IPS-NIHi7 (cell line): ENCODE data around the gene GAREM2.
A peak's percentile ranks its signal among the peaks of the same experiment; 100 is the strongest.

Experiments
- DNase-seq: peaks from one replicate; pipeline ENCODE4 v3.0.0; 2012; ENCODE audit warnings: mixed read lengths; ENCODE audit errors: extremely low spot score

Gene GAREM2

DNA sequence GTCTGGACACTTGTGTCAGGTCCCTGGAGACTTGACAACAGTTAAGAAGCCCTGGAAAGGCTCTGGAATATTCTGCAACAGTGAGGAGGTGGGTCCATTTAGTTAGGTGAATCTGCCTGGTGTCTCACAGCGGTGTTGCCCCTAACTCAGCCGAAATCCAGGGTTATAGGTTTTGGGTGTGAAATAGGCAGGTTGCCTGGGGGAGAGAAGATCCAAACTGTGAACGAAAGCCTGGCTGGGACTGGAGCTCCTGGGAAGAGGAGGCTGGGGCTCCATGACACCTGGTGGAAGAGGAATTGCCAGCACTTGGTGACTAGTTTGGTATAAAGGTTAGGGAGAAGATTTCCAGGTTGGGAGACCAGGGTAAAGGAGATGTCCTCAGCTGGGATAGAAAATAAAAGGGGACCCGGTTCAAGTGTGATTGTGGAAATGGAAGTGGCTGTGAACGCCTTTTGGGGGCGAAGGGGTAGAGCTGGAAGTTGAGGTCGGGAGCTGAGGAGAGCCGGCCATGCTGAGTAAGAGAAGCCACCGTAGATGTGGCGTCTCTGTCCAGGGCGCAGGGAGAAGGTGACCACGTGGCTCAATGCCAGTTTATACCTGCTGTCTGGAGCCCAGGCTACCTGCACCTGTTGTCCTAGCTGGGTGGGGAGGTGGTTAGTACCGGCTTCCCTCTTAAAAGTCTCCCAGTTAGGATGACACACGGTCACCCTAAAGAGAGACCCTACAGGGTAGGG, 3.0 kb upstream of the GAREM2 start:
- DNase-seq, result no peak

DNA sequence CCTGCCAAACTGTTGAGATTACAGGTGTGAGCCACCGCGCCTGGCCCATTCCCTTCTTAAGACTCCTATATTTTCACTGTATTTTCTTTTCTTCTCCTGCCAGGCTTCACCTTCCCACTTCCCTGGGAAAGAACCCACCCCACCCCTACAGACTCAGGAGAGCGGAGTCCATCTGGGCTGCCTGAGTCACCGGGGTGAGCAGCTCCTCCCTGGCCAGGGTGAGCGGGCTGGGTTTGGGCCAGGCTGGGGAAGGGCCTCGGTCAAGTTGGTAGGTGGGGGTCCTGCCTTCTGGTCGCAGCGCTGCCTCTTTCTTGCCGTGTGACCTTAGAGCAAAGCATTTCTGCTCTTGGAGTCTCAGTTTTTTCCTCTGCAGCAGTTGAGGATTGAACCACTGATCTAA, 2.1 kb upstream of the GAREM2 start:
- DNase-seq, result no peak

GRCh38 chr2:26172189-26172870, 558 bp upstream of the GAREM2 start:
- no peak for DNase-seq

GRCh38 chr2:26173776-26174482, 1.0 kb downstream of the GAREM2 start:
- no peak for DNase-seq

DNA sequence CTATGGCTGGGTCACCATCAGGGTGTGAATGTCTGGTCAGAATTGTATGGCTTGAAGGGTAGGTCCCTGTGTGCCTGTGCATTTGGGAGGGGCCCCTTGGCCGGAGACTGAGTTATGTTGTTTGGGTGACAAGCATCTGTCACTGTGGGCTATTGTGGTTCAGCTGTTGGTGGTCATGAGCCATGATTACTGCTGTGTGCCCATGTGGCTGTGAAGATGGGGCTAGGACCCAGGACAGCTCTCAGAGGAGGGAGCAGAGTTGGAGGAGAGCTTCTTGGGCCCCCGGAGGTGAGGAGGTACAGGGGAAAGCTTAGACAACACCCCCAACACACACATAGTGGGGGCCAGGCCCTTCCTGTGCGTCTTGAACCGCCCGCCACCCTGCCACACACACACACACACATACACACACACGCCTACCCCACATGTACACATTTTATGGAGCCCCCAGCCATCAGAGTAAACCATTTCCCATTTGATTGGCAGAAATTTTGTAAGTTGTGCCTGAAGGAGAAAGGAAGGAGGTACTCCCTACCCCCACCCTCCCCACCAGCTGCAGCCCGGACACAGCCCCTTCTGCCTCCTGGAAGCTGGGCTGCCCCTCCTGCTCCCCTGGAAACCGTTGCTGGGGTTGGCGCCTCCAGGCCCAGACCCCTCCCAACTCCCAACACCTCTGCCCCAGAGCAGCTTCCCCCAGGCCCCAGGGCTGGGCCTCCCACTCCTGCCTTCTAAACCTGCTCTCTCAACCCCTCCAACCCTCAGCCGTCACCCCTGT, 2.0 kb downstream of the GAREM2 start:
- DNase-seq, result no peak

GRCh38 chr2:26175466-26176278, 2.8 kb downstream of the GAREM2 start:
- no peak for DNase-seq

- no peak for DNase-seq
Measured at GRCh38 chr2:26176279-26176615, 3.4 kb downstream of the GAREM2 start.

GRCh38 chr2:26177122-26177521, 4.2 kb downstream of the GAREM2 start:
- no peak for DNase-seq

DNA sequence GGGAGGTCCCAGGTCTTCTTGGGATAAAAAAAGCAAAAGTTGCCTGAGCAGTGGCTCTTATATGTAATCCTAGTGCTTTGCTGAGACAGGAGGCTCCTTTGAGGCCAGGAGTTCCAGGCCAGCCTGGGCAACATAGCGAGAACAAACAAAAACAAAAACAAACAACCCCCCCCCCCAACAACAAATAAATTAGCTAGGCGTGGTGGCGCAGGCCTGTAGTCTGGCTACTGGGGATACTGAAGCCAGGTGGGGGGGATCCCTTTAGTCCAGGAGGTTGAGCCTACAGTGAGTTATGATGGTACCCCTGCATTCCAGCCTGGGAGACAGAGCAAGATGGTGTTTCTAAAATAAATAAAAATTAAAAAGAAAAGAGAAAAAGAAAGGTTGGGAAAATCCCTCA, 5.4 kb downstream of the GAREM2 start:
- DNase-seq, result no peak

- DNase-seq, result peak; percentile 59
Measured at GRCh38 chr2:26178746-26179436, 6.0 kb downstream of the GAREM2 start.

- peak; percentile 60 for DNase-seq
Measured at GRCh38 chr2:26179446-26179913, 6.6 kb downstream of the GAREM2 start.

DNA sequence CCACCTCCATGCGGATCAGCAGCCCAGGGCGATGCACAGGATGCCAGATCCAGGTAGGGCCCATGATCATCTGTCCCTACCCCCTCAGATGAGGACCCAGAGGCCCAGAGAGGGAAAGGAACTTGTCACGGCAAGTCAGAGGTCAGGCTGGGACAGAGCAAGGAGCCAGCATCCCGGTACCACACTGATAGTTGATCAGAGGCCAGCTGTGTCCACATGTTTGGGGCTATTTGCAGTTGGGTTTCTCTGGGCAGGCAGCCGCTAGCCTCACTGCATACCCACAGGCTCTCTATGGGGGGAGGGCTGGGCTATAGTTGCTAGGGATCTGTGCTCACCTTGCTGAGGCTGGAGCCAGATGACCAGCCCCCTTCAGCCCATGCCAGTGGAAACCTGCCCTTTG, 9.6 kb downstream of the GAREM2 start:
- DNase-seq, result no peak

GRCh38 chr2:26182887-26183630, 10.2 kb downstream of the GAREM2 start:
- no peak for DNase-seq

DNA sequence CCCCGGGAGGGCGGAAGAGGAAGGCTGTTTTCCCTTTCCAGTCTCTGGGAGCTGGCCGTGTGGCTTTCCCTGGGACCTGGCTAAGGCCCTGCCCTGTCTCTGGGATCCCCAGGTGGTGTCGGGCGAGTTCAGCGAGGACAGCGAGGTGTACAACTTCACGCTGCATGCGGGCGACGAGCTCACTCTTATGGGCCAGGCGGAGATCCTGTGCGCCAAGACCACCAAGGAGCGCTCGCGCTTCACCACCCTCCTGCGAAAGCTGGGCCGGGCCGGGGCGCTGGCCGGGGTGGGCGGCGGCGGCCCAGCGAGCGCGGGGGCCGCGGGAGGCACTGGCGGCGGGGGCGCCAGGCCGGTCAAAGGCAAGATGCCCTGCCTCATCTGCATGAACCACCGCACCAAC, 11.2 kb downstream of the GAREM2 start:
- peak; percentile 32 for DNase-seq

- peak; percentile 86 for DNase-seq
Measured at GRCh38 chr2:26184555-26185303, 11.8 kb downstream of the GAREM2 start.

GRCh38 chr2:26185304-26185928, 12.5 kb downstream of the GAREM2 start:
- no peak for DNase-seq

DNA sequence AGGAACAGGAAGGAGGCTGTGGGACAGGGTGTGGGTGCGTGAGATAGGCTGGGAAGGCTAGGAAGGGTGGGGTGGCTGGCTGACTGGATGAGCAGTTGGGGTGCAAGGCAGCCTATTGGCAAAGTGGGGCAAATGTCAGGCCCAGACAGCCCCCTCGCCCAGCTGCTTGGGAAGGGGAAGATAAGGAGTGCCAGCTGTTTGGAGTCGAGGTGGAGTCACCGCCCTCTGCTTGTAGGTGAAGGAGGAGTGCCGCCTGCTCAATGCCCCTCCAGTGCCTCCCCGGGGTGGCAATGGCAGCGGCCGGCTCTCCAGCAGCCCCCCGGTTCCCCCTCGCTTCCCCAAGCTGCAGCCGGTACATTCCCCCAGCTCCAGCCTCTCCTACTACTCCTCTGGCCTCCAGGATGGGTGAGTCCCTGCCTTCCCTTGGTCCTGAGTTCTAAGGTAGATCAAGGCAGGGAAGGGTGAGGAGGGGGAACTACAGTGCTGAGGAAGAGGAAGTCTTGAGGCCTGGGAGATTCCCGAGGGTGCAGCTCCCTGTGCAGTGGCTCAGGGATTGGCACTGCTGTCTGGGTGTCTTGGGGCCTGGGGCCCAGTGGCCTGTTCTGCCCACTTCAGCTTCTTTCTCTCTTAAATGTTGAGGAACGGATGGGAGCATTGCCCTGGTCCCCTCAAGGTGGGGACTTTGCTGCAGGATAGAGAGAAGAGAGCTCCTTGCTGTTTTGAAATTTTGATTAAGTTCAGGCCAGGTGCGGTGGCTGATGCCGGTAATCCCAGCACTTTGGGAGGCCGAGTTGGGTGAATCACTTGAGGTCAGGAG, 13.3 kb downstream of the GAREM2 start:
- no peak for DNase-seq

GRCh38 chr2:26187114-26187513, 14.2 kb downstream of the GAREM2 start:
- no peak for DNase-seq
